GM23338 (cell line): ENCODE results near the gene NFKBIB. TPM values are rescaled to one million over a fixed set of nuclear protein-coding genes. Genes with fewer than 3 reads are reported as not detected.

Experiments
- ATAC-seq: fragments of 200-7000 bp; cut with Tn5 transposase; 3 replicates; pipeline ENCODE4 v1.9.1; 2020
- DNase-seq: peaks from one replicate; pipeline ENCODE4 v3.0.0-alpha.2; 2015; ENCODE audit warnings: low spot score
- H2AFZ ChIP-seq: fragments of 200-600 bp; sonication (generic); 2 replicates; pipeline ENCODE4 v1.8.0; 2016; ENCODE audit warnings: antibody characterized with exemption, mild to moderate bottlenecking, moderate library complexity
- H3F3A ChIP-seq: fragments of 200-600 bp; sonication (generic); replicated peaks from 2 replicates; pipeline ENCODE4 v1.8.0; 2017; ENCODE audit warnings: antibody characterized with exemption, mixed run types, low read depth
- H3K27ac ChIP-seq: fragments of 200-600 bp; sonication (generic); 2 replicates; pipeline ENCODE4 v1.6.1; 2016; ENCODE audit warnings: low read depth
- H3K27me3 ChIP-seq: fragments of 200-600 bp; sonication (generic); 2 replicates; pipeline ENCODE4 v1.8.0; 2016; ENCODE audit warnings: mild to moderate bottlenecking, mixed run types, moderate library complexity; ENCODE audit not compliant: insufficient read depth
- H3K36me3 ChIP-seq: fragments of 200-600 bp; sonication (generic); 2 replicates; pipeline ENCODE4 v1.8.0; 2016; ENCODE audit warnings: mild to moderate bottlenecking; ENCODE audit not compliant: insufficient read depth
- H3K4me1 ChIP-seq: fragments of 200-600 bp; sonication (generic); 2 replicates; pipeline ENCODE4 v1.8.0; 2016; ENCODE audit warnings: mild to moderate bottlenecking, moderate library complexity; ENCODE audit not compliant: insufficient read depth
- H3K4me2 ChIP-seq: fragments of 200-600 bp; sonication (generic); 2 replicates; pipeline ENCODE4 v1.7.1; 2017; ENCODE audit warnings: mixed run types
- H3K4me3 ChIP-seq: fragments of 200-600 bp; sonication (generic); 2 replicates; pipeline ENCODE4 v1.6.1; 2016; ENCODE audit warnings: mixed run types
- H3K79me2 ChIP-seq: fragments of 200-600 bp; sonication (generic); replicated peaks from 2 replicates; pipeline ENCODE4 v1.8.0; 2017; ENCODE audit warnings: mild to moderate bottlenecking; ENCODE audit not compliant: insufficient read depth
- H3K9me2 ChIP-seq: fragments of 200-600 bp; sonication (generic); 2 replicates; pipeline ENCODE4 v1.8.0; 2017; ENCODE audit not compliant: insufficient read depth
- H4K20me1 ChIP-seq: fragments of 200-600 bp; sonication (generic); replicated peaks from 2 replicates; pipeline ENCODE4 v1.8.0; 2017; ENCODE audit warnings: mild to moderate bottlenecking; ENCODE audit not compliant: insufficient read depth
- H3K27ac Mint-ChIP-seq: 2 replicates; pipeline ENCODE4 v1.8.0; 2020; ENCODE audit warnings: inconsistent platforms, mild to moderate bottlenecking, moderate library complexity, mixed read lengths
- H3K27me3 Mint-ChIP-seq: 3 replicates; pipeline ENCODE4 v1.8.0; 2022; ENCODE audit warnings: low read depth, mild to moderate bottlenecking, moderate library complexity, mixed read lengths, inconsistent platforms; ENCODE audit not compliant: insufficient read depth, poor library complexity
- H3K36me3 Mint-ChIP-seq: 3 replicates; pipeline ENCODE4 v1.8.0; 2021; ENCODE audit warnings: low read depth, mild to moderate bottlenecking, inconsistent platforms, moderate library complexity, mixed read lengths
- H3K4me1 Mint-ChIP-seq: 3 replicates; pipeline ENCODE4 v1.8.0; 2020; ENCODE audit warnings: mild to moderate bottlenecking, inconsistent platforms, mixed read lengths
- H3K4me3 Mint-ChIP-seq: 3 replicates; pipeline ENCODE4 v1.8.0; 2021; ENCODE audit warnings: moderate library complexity, mild to moderate bottlenecking, inconsistent platforms, mixed read lengths
- H3K9me3 Mint-ChIP-seq: 3 replicates; pipeline ENCODE4 v1.8.0; 2020; ENCODE audit warnings: moderate library complexity, mild to moderate bottlenecking, inconsistent platforms, mixed read lengths
- CREB1 ChIP-seq: fragments of 250-450 bp; sonication (Bioruptor Pico); IDR thresholded peaks from 2 replicates; pipeline ENCODE4 v1.5.0; 2020; ENCODE audit warnings: low read depth, mild to moderate bottlenecking, moderate library complexity
- EZH2 ChIP-seq: fragments of 200-600 bp; sonication (generic); IDR thresholded peaks from one replicate; pipeline ENCODE4 v1.8.0; 2017; ENCODE audit warnings: antibody characterized with exemption, mild to moderate bottlenecking, low read depth; ENCODE audit not compliant: unreplicated experiment
- JUNB ChIP-seq: IDR thresholded peaks from one replicate; pipeline ENCODE4 v1.6.1; 2016; ENCODE audit warnings: antibody characterized with exemption; ENCODE audit not compliant: unreplicated experiment
- NANOG ChIP-seq: IDR thresholded peaks from 2 replicates; pipeline ENCODE4 v1.6.1; 2016; ENCODE audit warnings: antibody characterized with exemption, borderline replicate concordance
- POLR2AphosphoS5 ChIP-seq: IDR thresholded peaks from 2 replicates; pipeline ENCODE4 v1.6.1; 2016; ENCODE audit warnings: antibody characterized with exemption, low read depth
- STAT1 ChIP-seq: IDR thresholded peaks from one replicate; pipeline ENCODE4 v1.6.1; 2016; ENCODE audit warnings: antibody characterized with exemption; ENCODE audit not compliant: unreplicated experiment
- ZNF114 ChIP-seq: fragments of 250-450 bp; sonication (Bioruptor Pico); IDR thresholded peaks from 2 replicates; pipeline ENCODE4 v1.5.0; 2020; ENCODE audit warnings: mild to moderate bottlenecking, moderate library complexity
- polyA plus RNA-seq: library from polyadenylated mRNA; unstranded; fragments of >200 nt; fragmentation: Nextera tagmentation; extraction: Ambion mirVana; gene quantifications from 2 replicates; pipeline ENCODE4 v1.2.1, GENCODE V29; 2016
- total RNA-seq: library from RNA; depleted of rRNA; stranded (reverse); fragments of >200 nt; shearing (Covaris generic); gene quantifications from 2 replicates; pipeline ENCODE4 v1.2.3, GENCODE V29; 2014
- TF ChIP-seq, protein P1 (sequence below), 2 experiments: fragments of 200-600 bp in 1 of 2; sonication (generic) in 1 of 2; conservative IDR thresholded peaks; 2 replicates each; pipeline versions ENCODE4 v1.5.1 to v1.6.1; 2016 to 2017; ENCODE audit warnings: antibody characterized with exemption in 2 of 2, low read depth in 2 of 2, mild to moderate bottlenecking in 2 of 2, moderate library complexity in 1 of 2
- TF ChIP-seq, protein P2 (sequence below): IDR thresholded peaks from 2 replicates; pipeline ENCODE4 v1.6.1; 2016; ENCODE audit warnings: antibody characterized with exemption
- TF ChIP-seq, protein P3 (sequence below): fragments of 250-450 bp; sonication (Bioruptor Pico); IDR thresholded peaks from 2 replicates; pipeline ENCODE4 v1.5.0; 2020; ENCODE audit warnings: mild to moderate bottlenecking, moderate library complexity

The NFKBIB gene
- total and polyA plus RNA-seq, 2 experiments from 2014 or later = 39.5 to 39.6 TPM

DNA sequence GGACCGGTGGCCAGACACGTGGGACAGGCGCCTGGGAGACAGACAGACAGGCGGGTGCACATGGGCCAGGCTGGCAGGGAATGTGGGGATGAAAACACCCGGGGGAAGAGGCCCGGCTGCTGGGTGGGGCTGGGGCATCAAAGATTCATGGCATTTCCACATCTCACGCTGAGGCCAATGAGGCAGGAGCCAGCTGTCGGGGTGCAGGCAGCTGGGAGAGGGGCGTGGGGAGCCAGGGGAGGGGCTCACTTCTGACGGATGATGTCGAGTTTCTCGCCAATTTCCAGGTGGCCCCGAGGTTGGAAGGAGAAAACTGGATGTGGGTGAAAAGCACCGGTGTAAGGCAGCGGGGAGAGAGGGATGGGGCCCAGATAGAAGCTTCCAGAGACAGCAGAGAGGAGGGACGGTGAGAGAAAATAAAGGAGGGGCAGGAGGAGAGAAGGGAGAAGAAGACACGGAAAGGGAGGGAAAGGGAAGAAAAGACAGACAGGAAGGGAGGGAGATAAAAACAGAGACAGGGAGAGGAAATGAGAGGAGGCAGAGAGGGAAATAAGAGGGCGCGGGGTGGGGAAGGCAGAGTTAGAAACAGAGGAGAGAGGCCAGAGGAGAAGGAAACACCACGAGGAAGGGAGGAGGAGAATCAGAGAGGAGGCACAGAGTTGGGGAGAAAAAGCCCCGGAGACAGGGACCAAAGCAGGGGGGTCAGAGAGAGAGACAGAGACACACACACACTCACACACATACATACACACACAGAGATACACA lies 20.2 kb downstream of the NFKBIB start:
- no peak overlapping the region for H2AFZ ChIP-seq
- no peak for DNase-seq
- no peaks in the 10 kb centered on the region for H3K27me3 Mint-ChIP-seq

DNA sequence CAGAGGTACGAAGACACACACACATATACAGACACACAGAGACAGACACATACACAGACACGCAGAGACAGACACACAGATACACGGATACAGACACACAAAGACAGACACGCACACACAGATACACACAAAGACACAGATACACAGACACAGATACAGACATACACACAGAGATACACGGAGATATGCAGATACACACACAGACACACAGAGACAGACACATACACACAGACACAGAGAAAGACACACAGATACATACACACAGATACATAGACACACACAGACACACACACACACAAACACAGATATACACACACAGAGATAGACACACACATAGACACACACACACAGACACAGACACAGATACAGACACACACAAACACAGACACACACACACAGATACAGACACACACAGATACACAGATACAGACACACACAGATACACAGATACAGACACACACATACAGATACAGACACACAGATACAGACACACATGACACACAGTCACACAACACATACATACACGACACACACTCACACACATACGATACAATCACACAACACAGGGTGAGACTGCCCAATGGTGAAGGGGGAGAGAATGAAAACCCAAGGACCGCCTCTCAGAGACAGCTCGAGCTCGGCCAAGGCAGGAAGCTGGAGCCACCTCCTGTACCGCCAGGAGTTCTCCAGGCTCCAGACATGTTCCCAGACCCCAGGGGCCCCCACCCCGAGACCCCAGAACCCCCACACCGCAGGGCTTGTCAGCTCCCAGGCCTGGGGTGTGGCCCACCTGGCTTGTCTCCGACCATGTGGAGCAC lies 21.0 kb downstream of the NFKBIB start:
- Histone ChIP-seq H2AFZ (no peak overlapping the region), H3K4me1 (no peaks in the 10 kb centered on the region), H3K9me2 (no peaks in the 10 kb centered on the region), H3F3A (0 out of 2 replicates have a peak, but pooled peaks cover 9% of the 10 kb centered on the region), H3K36me3 (peaks cover 18% of the 10 kb centered on the region; the same call in 1 of the 2 replicates), H3K4me2 (no peak overlapping the region), H3K27me3 (no peaks in the 10 kb centered on the region), H3K79me2 (no peaks in the 10 kb centered on the region), H3K4me3 (no peak overlapping the region), H4K20me1 (no peaks in the 10 kb centered on the region; the same call in 1 of the 2 replicates), H3K27ac (no peak overlapping the region)
- Mint-ChIP-seq H3K36me3 (peaks cover 36% of the 10 kb centered on the region), H3K27me3 (no peaks in the 10 kb centered on the region), H3K27ac (no peak overlapping the region), H3K4me1 (no peaks in the 10 kb centered on the region), H3K4me3 (no peak overlapping the region), H3K9me3 (no peaks in the 10 kb centered on the region)
- no peak for DNase-seq
- no peak for ATAC-seq
- TF ChIP-seq, protein P1, sequence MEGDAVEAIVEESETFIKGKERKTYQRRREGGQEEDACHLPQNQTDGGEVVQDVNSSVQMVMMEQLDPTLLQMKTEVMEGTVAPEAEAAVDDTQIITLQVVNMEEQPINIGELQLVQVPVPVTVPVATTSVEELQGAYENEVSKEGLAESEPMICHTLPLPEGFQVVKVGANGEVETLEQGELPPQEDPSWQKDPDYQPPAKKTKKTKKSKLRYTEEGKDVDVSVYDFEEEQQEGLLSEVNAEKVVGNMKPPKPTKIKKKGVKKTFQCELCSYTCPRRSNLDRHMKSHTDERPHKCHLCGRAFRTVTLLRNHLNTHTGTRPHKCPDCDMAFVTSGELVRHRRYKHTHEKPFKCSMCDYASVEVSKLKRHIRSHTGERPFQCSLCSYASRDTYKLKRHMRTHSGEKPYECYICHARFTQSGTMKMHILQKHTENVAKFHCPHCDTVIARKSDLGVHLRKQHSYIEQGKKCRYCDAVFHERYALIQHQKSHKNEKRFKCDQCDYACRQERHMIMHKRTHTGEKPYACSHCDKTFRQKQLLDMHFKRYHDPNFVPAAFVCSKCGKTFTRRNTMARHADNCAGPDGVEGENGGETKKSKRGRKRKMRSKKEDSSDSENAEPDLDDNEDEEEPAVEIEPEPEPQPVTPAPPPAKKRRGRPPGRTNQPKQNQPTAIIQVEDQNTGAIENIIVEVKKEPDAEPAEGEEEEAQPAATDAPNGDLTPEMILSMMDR (conservative IDR thresholded peaks at IDR 0.05; ENCODE audit: low read depth in 2 of 2) = no peak
- TF ChIP-seq EZH2 (no peak), POLR2AphosphoS5 (no peak), ZNF114 (CRISPR knock-in tag) (no peak), CREB1 (CRISPR knock-in tag) (no peak), STAT1 (no peak), NANOG (no peak), JUNB (no peak)
- TF ChIP-seq, protein P2, sequence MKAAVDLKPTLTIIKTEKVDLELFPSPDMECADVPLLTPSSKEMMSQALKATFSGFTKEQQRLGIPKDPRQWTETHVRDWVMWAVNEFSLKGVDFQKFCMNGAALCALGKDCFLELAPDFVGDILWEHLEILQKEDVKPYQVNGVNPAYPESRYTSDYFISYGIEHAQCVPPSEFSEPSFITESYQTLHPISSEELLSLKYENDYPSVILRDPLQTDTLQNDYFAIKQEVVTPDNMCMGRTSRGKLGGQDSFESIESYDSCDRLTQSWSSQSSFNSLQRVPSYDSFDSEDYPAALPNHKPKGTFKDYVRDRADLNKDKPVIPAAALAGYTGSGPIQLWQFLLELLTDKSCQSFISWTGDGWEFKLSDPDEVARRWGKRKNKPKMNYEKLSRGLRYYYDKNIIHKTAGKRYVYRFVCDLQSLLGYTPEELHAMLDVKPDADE = no peak
- TF ChIP-seq, protein P3, sequence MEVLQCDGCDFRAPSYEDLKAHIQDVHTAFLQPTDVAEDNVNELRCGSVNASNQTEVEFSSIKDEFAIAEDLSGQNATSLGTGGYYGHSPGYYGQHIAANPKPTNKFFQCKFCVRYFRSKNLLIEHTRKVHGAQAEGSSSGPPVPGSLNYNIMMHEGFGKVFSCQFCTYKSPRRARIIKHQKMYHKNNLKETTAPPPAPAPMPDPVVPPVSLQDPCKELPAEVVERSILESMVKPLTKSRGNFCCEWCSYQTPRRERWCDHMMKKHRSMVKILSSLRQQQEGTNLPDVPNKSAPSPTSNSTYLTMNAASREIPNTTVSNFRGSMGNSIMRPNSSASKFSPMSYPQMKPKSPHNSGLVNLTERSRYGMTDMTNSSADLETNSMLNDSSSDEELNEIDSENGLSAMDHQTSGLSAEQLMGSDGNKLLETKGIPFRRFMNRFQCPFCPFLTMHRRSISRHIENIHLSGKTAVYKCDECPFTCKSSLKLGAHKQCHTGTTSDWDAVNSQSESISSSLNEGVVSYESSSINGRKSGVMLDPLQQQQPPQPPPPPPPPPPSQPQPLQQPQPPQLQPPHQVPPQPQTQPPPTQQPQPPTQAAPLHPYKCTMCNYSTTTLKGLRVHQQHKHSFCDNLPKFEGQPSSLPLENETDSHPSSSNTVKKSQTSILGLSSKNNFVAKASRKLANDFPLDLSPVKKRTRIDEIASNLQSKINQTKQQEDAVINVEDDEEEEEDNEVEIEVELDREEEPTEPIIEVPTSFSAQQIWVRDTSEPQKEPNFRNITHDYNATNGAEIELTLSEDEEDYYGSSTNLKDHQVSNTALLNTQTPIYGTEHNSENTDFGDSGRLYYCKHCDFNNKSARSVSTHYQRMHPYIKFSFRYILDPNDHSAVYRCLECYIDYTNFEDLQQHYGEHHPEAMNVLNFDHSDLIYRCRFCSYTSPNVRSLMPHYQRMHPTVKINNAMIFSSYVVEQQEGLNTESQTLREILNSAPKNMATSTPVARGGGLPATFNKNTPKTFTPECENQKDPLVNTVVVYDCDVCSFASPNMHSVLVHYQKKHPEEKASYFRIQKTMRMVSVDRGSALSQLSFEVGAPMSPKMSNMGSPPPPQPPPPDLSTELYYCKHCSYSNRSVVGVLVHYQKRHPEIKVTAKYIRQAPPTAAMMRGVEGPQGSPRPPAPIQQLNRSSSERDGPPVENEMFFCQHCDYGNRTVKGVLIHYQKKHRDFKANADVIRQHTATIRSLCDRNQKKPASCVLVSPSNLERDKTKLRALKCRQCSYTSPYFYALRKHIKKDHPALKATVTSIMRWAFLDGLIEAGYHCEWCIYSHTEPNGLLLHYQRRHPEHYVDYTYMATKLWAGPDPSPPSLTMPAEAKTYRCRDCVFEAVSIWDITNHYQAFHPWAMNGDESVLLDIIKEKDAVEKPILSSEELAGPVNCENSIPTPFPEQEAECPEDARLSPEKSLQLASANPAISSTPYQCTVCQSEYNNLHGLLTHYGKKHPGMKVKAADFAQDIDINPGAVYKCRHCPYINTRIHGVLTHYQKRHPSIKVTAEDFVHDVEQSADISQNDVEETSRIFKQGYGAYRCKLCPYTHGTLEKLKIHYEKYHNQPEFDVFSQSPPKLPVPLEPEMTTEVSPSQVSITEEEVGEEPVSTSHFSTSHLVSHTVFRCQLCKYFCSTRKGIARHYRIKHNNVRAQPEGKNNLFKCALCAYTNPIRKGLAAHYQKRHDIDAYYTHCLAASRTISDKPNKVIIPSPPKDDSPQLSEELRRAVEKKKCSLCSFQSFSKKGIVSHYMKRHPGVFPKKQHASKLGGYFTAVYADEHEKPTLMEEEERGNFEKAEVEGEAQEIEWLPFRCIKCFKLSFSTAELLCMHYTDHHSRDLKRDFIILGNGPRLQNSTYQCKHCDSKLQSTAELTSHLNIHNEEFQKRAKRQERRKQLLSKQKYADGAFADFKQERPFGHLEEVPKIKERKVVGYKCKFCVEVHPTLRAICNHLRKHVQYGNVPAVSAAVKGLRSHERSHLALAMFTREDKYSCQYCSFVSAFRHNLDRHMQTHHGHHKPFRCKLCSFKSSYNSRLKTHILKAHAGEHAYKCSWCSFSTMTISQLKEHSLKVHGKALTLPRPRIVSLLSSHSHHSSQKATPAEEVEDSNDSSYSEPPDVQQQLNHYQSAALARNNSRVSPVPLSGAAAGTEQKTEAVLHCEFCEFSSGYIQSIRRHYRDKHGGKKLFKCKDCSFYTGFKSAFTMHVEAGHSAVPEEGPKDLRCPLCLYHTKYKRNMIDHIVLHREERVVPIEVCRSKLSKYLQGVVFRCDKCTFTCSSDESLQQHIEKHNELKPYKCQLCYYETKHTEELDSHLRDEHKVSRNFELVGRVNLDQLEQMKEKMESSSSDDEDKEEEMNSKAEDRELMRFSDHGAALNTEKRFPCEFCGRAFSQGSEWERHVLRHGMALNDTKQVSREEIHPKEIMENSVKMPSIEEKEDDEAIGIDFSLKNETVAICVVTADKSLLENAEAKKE = no peak

More for the DNA sequence above, 20.2 kb downstream of the NFKBIB start:
- no peaks in the 10 kb centered on the region for H3K9me2 ChIP-seq
- no peaks in the 10 kb centered on the region for H3K79me2 ChIP-seq
- no peaks in the 10 kb centered on the region; the same call in 2 of the 3 replicates for H3K4me1 Mint-ChIP-seq
- peaks cover 31% of the 10 kb centered on the region for H3K36me3 Mint-ChIP-seq
- no peak for TF ChIP-seq ZNF114 (CRISPR knock-in tag)
- ATAC-seq = no peak
- 0 out of 2 replicates have a peak, but pooled peaks cover 9% of the 10 kb centered on the region for H3F3A ChIP-seq
- no peaks in the 10 kb centered on the region; the same call in 1 of the 2 replicates for H4K20me1 ChIP-seq
- H3K27ac ChIP-seq = no peak overlapping the region
- H3K4me3 ChIP-seq = no peak overlapping the region
- H3K4me2 ChIP-seq = no peak overlapping the region
- H3K4me1 ChIP-seq = no peaks in the 10 kb centered on the region
- H3K9me3 Mint-ChIP-seq = no peaks in the 10 kb centered on the region
- H3K27me3 ChIP-seq = no peaks in the 10 kb centered on the region
- no peak overlapping the region for H3K27ac Mint-ChIP-seq
- H3K36me3 ChIP-seq = peaks cover 10% of the 10 kb centered on the region; the same call in 1 of the 2 replicates
- no peak overlapping the region for H3K4me3 Mint-ChIP-seq
